Hepatocyte (in vitro differentiated cells): ENCODE measurements around the gene ITGB1.

ENCODE experiments used
- EZH2 ChIP-seq: fragments of 200-600 bp; sonication (generic); IDR thresholded peaks from 2 replicates; pipeline ENCODE4 v1.6.1; 2016; ENCODE audit warnings: antibody characterized with exemption, mild to moderate bottlenecking, borderline replicate concordance
- EZH2phosphoT487 ChIP-seq: fragments of 200-600 bp; sonication (generic); IDR thresholded peaks from one replicate; pipeline ENCODE4 v1.6.1; 2018; ENCODE audit warnings: antibody characterized with exemption, mild to moderate bottlenecking, low read depth, moderate library complexity; ENCODE audit not compliant: unreplicated experiment, severe bottlenecking
- TF ChIP-seq, protein P1 (sequence below): fragments of 200-600 bp; sonication (generic); IDR thresholded peaks from 2 replicates; pipeline ENCODE4 v1.5.1; 2016; ENCODE audit warnings: antibody characterized with exemption, mild to moderate bottlenecking; ENCODE audit not compliant: poor library complexity

DNA sequence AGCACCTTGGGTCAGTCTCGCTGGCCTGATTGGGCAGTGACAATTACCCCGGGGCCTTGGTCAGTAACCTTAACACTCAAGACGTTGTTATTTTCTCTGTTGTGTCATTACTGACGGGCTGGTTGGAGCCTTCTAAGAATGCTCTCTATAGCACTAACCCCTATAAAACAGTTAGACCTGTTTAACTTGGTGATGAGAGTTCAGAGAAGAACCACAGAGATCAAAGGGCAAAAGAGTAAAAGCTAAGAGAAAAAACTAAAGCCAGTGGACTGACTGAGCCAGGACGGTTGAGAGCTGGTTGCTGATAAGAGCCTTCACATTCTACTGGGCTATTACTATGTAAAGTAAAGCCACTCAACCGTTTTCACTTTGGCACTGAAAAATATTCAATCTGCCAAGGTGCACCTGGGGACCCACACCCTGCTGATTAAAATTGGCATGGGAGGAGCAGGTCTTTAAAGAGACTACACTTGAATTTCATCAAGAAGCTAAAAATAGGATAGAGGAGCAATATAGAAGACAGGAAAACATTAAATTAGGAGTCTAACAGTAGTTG lies 13.6 kb upstream of the ITGB1 start:
- TF ChIP-seq EZH2phosphoT487 (no peak), EZH2 (no peak)
- TF ChIP-seq, protein P1, sequence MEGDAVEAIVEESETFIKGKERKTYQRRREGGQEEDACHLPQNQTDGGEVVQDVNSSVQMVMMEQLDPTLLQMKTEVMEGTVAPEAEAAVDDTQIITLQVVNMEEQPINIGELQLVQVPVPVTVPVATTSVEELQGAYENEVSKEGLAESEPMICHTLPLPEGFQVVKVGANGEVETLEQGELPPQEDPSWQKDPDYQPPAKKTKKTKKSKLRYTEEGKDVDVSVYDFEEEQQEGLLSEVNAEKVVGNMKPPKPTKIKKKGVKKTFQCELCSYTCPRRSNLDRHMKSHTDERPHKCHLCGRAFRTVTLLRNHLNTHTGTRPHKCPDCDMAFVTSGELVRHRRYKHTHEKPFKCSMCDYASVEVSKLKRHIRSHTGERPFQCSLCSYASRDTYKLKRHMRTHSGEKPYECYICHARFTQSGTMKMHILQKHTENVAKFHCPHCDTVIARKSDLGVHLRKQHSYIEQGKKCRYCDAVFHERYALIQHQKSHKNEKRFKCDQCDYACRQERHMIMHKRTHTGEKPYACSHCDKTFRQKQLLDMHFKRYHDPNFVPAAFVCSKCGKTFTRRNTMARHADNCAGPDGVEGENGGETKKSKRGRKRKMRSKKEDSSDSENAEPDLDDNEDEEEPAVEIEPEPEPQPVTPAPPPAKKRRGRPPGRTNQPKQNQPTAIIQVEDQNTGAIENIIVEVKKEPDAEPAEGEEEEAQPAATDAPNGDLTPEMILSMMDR, result no peak
